RWPE2 (cell line): ENCODE measurements around the gene RIC1.

Experiments
- ATAC-seq: fragments of 200-7000 bp; cut with Tn5 transposase; 3 replicates; pipeline ENCODE4 v1.9.1; 2021; ENCODE audit warnings: low read depth
- DNase-seq: peaks from one replicate; pipeline ENCODE4 v3.0.0-alpha.2; 2020; ENCODE audit warnings: low spot score
- H3K27ac ChIP-seq: fragments of 450-650 bp; 2 replicates; pipeline ENCODE4 v1.5.1; 2017; ENCODE audit warnings: mild to moderate bottlenecking; ENCODE audit not compliant: poor library complexity, severe bottlenecking
- H3K27me3 ChIP-seq: fragments of 250-450 bp; sonication (Bioruptor Pico); 2 replicates; pipeline ENCODE4 v1.5.1; 2021; ENCODE audit warnings: mild to moderate bottlenecking, moderate library complexity; ENCODE audit not compliant: insufficient read depth, poor library complexity, severe bottlenecking
- H3K36me3 ChIP-seq: fragments of 250-450 bp; sonication (Bioruptor Pico); 2 replicates; pipeline ENCODE4 v1.5.1; 2020; ENCODE audit warnings: low read depth, mild to moderate bottlenecking, moderate library complexity
- H3K4me1 ChIP-seq: fragments of 250-450 bp; sonication (Bioruptor Pico); 2 replicates; pipeline ENCODE4 v1.5.1; 2021; ENCODE audit warnings: mild to moderate bottlenecking, moderate library complexity; ENCODE audit not compliant: insufficient read depth, poor library complexity, severe bottlenecking
- H3K4me3 ChIP-seq: fragments of 250-450 bp; sonication (Bioruptor Pico); 2 replicates; pipeline ENCODE4 v1.5.1; 2021; ENCODE audit warnings: mild to moderate bottlenecking, moderate library complexity; ENCODE audit not compliant: severe bottlenecking
- H3K9me3 ChIP-seq: fragments of 250-450 bp; sonication (Bioruptor Pico); 2 replicates; pipeline ENCODE4 v1.5.1; 2021; ENCODE audit warnings: mild to moderate bottlenecking, moderate library complexity; ENCODE audit not compliant: severe bottlenecking
- TF ChIP-seq, protein P1 (sequence below): fragments of 450-650 bp; IDR thresholded peaks from one replicate; pipeline ENCODE4 v1.5.1; 2017; ENCODE audit warnings: mild to moderate bottlenecking, moderate library complexity; ENCODE audit not compliant: poor library complexity, severe bottlenecking

Gene RIC1

DNA sequence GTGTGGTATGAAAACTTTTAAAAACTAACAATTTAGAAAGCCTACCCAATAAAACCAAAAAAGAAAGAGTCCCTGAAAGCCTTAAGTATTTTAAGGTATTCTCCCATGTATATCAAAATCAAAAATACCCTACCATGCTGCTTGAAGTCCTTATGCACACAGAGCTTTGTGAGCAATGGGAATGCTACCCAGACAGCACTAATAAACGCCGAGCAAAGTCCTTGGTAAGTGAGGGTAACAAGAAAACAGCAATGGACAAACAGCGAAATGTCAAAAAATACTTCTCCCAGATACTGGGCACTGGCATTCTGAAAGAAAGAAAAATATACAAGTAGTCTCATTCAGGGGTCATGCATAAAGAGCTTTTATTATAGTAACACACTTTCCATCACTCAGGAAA is 176.6 kb downstream of the RIC1 start:
- DNase-seq = no peak
- Histone ChIP-seq H3K9me3 (no peaks in the 10 kb centered on the region), H3K4me1 (no peaks in the 10 kb centered on the region), H3K27me3 (no peaks in the 10 kb centered on the region), H3K4me3 (no peak overlapping the region), H3K27ac (no peak overlapping the region), H3K36me3 (peaks cover 37% of the 10 kb centered on the region)
- TF ChIP-seq, protein P1, sequence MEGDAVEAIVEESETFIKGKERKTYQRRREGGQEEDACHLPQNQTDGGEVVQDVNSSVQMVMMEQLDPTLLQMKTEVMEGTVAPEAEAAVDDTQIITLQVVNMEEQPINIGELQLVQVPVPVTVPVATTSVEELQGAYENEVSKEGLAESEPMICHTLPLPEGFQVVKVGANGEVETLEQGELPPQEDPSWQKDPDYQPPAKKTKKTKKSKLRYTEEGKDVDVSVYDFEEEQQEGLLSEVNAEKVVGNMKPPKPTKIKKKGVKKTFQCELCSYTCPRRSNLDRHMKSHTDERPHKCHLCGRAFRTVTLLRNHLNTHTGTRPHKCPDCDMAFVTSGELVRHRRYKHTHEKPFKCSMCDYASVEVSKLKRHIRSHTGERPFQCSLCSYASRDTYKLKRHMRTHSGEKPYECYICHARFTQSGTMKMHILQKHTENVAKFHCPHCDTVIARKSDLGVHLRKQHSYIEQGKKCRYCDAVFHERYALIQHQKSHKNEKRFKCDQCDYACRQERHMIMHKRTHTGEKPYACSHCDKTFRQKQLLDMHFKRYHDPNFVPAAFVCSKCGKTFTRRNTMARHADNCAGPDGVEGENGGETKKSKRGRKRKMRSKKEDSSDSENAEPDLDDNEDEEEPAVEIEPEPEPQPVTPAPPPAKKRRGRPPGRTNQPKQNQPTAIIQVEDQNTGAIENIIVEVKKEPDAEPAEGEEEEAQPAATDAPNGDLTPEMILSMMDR = no peak
- no peak for ATAC-seq

DNA sequence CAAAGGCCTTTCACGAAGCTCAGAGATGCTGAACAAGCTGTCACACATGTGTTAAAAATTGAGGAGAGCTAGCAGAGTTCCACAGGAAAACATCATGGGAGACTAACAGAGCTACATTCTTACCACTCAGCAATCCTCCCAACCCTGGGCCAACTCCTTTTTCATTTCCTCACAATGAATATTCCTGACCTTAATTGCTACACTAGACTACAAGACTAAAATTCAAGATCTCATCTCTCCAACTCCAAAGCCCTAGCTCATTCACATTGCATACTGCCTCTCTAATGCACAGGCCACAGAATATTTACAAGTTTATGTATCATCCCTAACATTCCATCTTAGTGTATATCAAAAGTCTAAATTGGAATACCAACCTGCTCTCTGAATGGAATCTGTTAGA is 182.8 kb downstream of the RIC1 start:
- H3K4me1 ChIP-seq = peaks cover 7% of the 10 kb centered on the region
- ATAC-seq (no peak), DNase-seq (no peak)
- TF ChIP-seq, protein P1 = no peak
- no peaks in the 10 kb centered on the region for H3K27me3 ChIP-seq
- H3K9me3 ChIP-seq = no peaks in the 10 kb centered on the region
- no peak overlapping the region for H3K4me3 ChIP-seq
- H3K27ac ChIP-seq = no peak overlapping the region
- H3K36me3 ChIP-seq = peaks cover 45% of the 10 kb centered on the region

DNA sequence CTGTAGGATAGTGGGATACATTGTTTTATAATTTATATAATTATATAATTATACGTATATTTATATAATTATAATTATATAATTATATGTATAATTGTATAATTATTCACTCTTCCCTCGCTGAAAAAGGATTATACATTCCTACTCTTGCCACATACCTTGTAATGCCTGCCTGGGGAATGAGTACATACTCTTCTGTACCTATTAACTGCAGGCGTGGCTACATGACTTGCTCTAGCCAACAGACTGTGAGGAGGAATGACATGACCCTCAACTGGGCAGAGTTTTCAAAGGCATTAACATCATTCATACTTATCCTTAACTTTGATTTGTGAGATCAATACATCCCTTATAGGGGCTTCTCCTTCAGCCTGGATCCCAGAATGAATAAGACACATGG is 184.9 kb downstream of the RIC1 start:
- Histone ChIP-seq H3K36me3 (peaks cover 49% of the 10 kb centered on the region), H3K9me3 (no peaks in the 10 kb centered on the region), H3K27me3 (no peaks in the 10 kb centered on the region), H3K27ac (no peak overlapping the region), H3K4me1 (peaks cover 11% of the 10 kb centered on the region), H3K4me3 (no peak overlapping the region)
- TF ChIP-seq, protein P1 = no peak
- ATAC-seq (peak; percentile 94), DNase-seq (no peak)

DNA sequence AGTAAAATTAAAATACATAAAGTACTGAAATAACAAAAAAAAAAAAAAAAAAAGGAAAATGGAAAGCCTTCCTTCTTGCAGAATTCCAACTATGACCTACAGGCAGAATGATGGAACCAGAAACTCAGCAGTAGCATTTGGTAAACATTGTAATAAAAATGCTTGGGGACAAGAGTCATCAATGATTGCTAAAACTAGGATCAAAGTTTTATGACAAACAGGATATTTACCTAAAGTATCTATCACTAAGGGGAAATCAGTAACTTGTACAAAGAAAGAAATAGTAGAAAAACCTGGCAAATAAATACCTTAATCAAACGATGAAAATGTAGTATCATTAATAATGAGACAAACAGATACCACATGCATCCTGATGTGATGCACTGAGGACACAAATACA is 186.6 kb downstream of the RIC1 start:
- no peaks in the 10 kb centered on the region for H3K27me3 ChIP-seq
- DNase-seq (no peak), ATAC-seq (no peak)
- H3K36me3 ChIP-seq = peaks cover 39% of the 10 kb centered on the region
- no peaks in the 10 kb centered on the region for H3K9me3 ChIP-seq
- H3K4me3 ChIP-seq = no peak overlapping the region
- TF ChIP-seq, protein P1 = no peak
- H3K27ac ChIP-seq = no peak overlapping the region
- H3K4me1 ChIP-seq = peaks cover 11% of the 10 kb centered on the region

DNA sequence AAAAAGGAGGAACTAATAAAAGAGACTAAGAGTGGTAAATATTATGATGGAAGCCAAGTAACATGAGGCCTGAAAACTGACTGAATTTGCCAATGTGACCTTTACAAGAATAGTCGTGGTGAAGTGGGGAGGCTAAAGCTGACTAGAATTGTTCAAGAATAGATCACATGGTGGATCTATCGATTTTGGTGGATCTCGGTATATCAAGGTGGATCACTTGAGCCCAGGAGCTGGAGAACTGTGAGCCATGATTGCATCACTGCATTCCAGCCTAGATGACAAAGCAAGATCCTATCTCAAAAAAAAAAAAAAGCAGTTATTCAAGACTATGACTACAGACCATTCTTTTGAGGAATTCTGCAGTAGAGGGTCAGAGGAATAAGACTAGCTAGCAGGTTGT is 189.0 kb downstream of the RIC1 start:
- peak; percentile 84 for ATAC-seq

More for the DNA sequence above, 189.0 kb downstream of the RIC1 start:
- no peak overlapping the region for H3K4me3 ChIP-seq
- peaks cover 38% of the 10 kb centered on the region for H3K36me3 ChIP-seq
- H3K27ac ChIP-seq = peak overlapping the region; percentile 50
- no peaks in the 10 kb centered on the region for H3K9me3 ChIP-seq
- TF ChIP-seq, protein P1 = no peak
- no peaks in the 10 kb centered on the region for H3K27me3 ChIP-seq
- peaks cover 11% of the 10 kb centered on the region for H3K4me1 ChIP-seq
- no peak for DNase-seq
